NCI-H2081 (cell line): Measurements from ENCODE around the gene RNF213.
A peak's percentile ranks its signal among the peaks of the same experiment; 100 is the strongest.

Source experiments
- DNase-seq, 2 experiments: peaks; one replicate each; lab custom pipeline; 2025; lab: John Stamatoyannopoulos, UW

The RNF213 gene

GRCh38 chr17:80433916-80434666 is 173.4 kb downstream of the RNF213 start:
- DNase-seq, result no peak

GRCh38 chr17:80437532-80437931 is 176.9 kb downstream of the RNF213 start:
- no peak for DNase-seq

GRCh38 chr17:80438806-80439205 is 178.2 kb downstream of the RNF213 start:
- DNase-seq, result no peak

GRCh38 chr17:80439499-80439898 is 178.8 kb downstream of the RNF213 start:
- no peak for DNase-seq

GRCh38 chr17:80441133-80441578 is 180.5 kb downstream of the RNF213 start:
- DNase-seq, result no peak

GRCh38 chr17:80441598-80442322 is 181.1 kb downstream of the RNF213 start:
- DNase-seq, result peak in 1 of 2 experiments; percentile 26

GRCh38 chr17:80442323-80442659 is 181.6 kb downstream of the RNF213 start:
- DNase-seq, result no peak

GRCh38 chr17:80442764-80443163 is 182.1 kb downstream of the RNF213 start:
- DNase-seq, result no peak

GRCh38 chr17:80443498-80443897 is 182.8 kb downstream of the RNF213 start:
- DNase-seq, result no peak

GRCh38 chr17:80443916-80444643 is 183.4 kb downstream of the RNF213 start:
- peak; percentile 72 to 81 for DNase-seq

- no peak for DNase-seq
Measured at GRCh38 chr17:80444644-80444979, 184.0 kb downstream of the RNF213 start.

GRCh38 chr17:80445007-80445725 is 184.5 kb downstream of the RNF213 start:
- no peak for DNase-seq

GRCh38 chr17:80445726-80446110 is 185.1 kb downstream of the RNF213 start:
- no peak for DNase-seq

GRCh38 chr17:80446645-80447405 is 186.2 kb downstream of the RNF213 start:
- DNase-seq, result no peak

- DNase-seq, result no peak
Measured at GRCh38 chr17:80447790-80448189, 187.1 kb downstream of the RNF213 start.
